Measurements from ENCODE around the gene DCXR.

- no peak for TF ChIP-seq CTCF (IDR thresholded peaks at IDR 0.05)
- TF ChIP-seq POLR2A (IDR thresholded peaks at IDR 0.05): no peak
- TF ChIP-seq EP300 (IDR thresholded peaks at IDR 0.05): no peak
- TF ChIP-seq POLR2AphosphoS5 (IDR thresholded peaks at IDR 0.05): no peak
These were observed 19.5 kb upstream of the DCXR start for GRCh38 chr17:82056729-82057621.

All from sigmoid colon (tissue), 4 donors.